ENCODE data around the gene PTPRJ.
"Not testable (repeated sequence)": the region's sequence is repeated elsewhere in the genome, so short reads cannot be mapped to it uniquely, and the experiment has no call there.

The PTPRJ gene

GRCh38 chr11:48138222-48138621, 157.9 kb downstream of the PTPRJ start:
- no peak overlapping the region for H3K27ac ChIP-seq (ENCODE audit: low read depth, low read length)
- no peaks in the 10 kb centered on the region for H3K27me3 ChIP-seq (ENCODE audit: control insufficient read depth, low read length)
- H4K20me1 ChIP-seq (ENCODE audit: control insufficient read depth, insufficient read depth, low read depth, low read length) = no peaks in the 10 kb centered on the region
- TF ChIP-seq EZH2phosphoT487 (IDR thresholded peaks at IDR 0.05; ENCODE audit: borderline replicate concordance, low read length) = no peak
- TF ChIP-seq CTCF (IDR thresholded peaks at IDR 0.05; ENCODE audit: low read depth, low read length, poor library complexity, severe bottlenecking) = no peak
- H3K4me3 ChIP-seq (ENCODE audit: low read length) = no peak overlapping the region
- no peaks in the 10 kb centered on the region for H3K9me2 ChIP-seq (replicated peaks; ENCODE audit: control insufficient read depth, low read length)
- H3K4me1 ChIP-seq (ENCODE audit: control insufficient read depth, low read length) = no peaks in the 10 kb centered on the region
- no peaks in the 10 kb centered on the region for H3K36me3 ChIP-seq (ENCODE audit: control insufficient read depth, low read length)
- no peaks in the 10 kb centered on the region for H3K9me3 ChIP-seq (ENCODE audit: control insufficient read depth, insufficient read depth, low read length)
- H3F3A ChIP-seq (ENCODE audit: control insufficient read depth, insufficient read depth) = no peaks in the 10 kb centered on the region
- H3K4me2 ChIP-seq (ENCODE audit: low read length) = no peak overlapping the region
- no peaks in the 10 kb centered on the region for H3K79me2 ChIP-seq (ENCODE audit: control insufficient read depth, low read length)

DNA sequence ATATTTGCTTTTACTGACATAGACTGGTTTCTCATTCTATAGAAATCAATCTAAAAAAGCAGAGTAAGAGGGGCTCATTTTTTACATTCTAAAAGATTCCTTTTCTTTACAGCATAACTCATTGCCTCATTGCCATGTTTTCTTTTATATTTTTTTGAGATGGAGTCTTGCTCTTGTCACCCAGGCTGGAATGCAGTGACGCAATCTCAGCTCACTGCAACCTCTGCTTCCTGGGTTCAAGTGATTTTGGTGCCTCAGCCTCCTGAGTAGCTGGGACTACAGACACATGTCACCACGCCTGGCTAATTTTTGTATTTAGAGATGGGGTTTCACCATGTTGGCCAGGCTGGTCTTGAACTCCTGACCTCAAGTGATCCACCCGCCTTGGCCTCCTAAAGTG, 159.5 kb downstream of the PTPRJ start:
- H3K4me3 ChIP-seq (ENCODE audit: low read length); H4K20me1 ChIP-seq (ENCODE audit: control insufficient read depth, insufficient read depth, low read depth, low read length); H3K27me3 ChIP-seq (ENCODE audit: control insufficient read depth, low read length); H3K79me2 ChIP-seq (ENCODE audit: control insufficient read depth, low read length); H3K9me2 ChIP-seq (replicated peaks; ENCODE audit: control insufficient read depth, low read length); H3K27ac ChIP-seq (ENCODE audit: low read depth, low read length); H3K36me3 ChIP-seq (ENCODE audit: control insufficient read depth, low read length); H3K9me3 ChIP-seq (ENCODE audit: control insufficient read depth, insufficient read depth, low read length); H3K4me2 ChIP-seq (ENCODE audit: low read length); H3F3A ChIP-seq (ENCODE audit: control insufficient read depth, insufficient read depth); H3K4me1 ChIP-seq (ENCODE audit: control insufficient read depth, low read length): not testable (repeated sequence)

DNA sequence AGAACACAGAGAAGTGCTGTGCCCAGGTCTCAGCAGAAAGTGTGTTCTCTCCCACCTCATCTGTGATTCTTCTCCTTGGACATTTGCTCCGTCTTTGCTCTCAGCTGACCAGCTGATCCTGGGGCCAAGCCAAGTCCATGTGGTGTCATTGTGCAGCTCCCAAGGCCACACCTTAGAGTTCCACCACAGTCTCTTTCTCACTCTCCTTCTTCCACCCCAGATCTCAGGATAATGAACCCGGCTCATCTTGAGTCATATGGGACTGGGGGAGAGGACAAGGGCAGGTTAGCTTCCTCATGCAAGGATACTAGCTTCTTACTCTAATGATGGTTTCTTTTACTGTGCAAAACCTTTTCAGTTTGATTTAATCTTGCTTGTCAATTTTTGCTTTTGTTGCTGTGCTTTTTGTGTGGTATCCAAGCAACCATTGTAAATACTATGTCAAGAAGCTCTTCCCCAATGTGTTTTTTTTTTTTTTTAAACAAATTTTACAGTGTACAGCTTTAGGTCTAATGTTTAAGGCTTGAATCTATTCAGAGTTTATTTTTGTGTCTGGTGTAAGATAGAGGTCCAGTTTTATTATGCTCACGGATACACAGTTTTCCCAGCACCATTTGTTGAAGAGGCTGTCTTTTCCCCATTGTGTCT, 161.2 kb downstream of the PTPRJ start:
- H3K4me1 ChIP-seq (ENCODE audit: control insufficient read depth, low read length) = no peaks in the 10 kb centered on the region
- H3K79me2 ChIP-seq (ENCODE audit: control insufficient read depth, low read length) = no peaks in the 10 kb centered on the region
- no peak overlapping the region for H3K4me2 ChIP-seq (ENCODE audit: low read length)
- no peak for TF ChIP-seq EZH2phosphoT487 (IDR thresholded peaks at IDR 0.05; ENCODE audit: borderline replicate concordance, low read length)
- TF ChIP-seq CTCF (IDR thresholded peaks at IDR 0.05; ENCODE audit: low read depth, low read length, poor library complexity, severe bottlenecking) = no peak
- no peaks in the 10 kb centered on the region for H4K20me1 ChIP-seq (ENCODE audit: control insufficient read depth, insufficient read depth, low read depth, low read length)
- H3K4me3 ChIP-seq (ENCODE audit: low read length) = no peak overlapping the region
- no peaks in the 10 kb centered on the region for H3F3A ChIP-seq (ENCODE audit: control insufficient read depth, insufficient read depth)
- no peak overlapping the region for H3K27ac ChIP-seq (ENCODE audit: low read depth, low read length)
- H3K9me3 ChIP-seq (ENCODE audit: control insufficient read depth, insufficient read depth, low read length) = no peaks in the 10 kb centered on the region
- no peaks in the 10 kb centered on the region for H3K36me3 ChIP-seq (ENCODE audit: control insufficient read depth, low read length)
- no peaks in the 10 kb centered on the region for H3K9me2 ChIP-seq (replicated peaks; ENCODE audit: control insufficient read depth, low read length)
- H3K27me3 ChIP-seq (ENCODE audit: control insufficient read depth, low read length) = no peaks in the 10 kb centered on the region

DNA sequence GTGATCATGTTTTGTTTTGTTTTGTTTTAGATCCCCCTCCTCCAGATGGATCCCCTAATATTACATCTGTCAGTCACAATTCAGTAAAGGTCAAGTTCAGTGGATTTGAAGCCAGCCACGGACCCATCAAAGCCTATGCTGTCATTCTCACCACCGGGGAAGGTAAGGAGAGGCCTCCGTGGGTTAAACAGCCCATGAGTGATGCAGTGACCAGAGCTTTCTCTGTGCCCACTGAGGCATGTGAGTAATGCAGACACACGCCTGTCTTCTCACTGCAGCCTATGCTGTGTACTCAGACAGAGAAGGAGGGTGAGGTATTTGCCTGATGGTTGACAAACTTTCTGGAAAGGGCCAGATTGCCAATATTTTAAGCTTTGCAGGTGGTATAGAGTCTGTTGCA, 162.5 kb downstream of the PTPRJ start:
- no peak overlapping the region for H3K4me2 ChIP-seq (ENCODE audit: low read length)
- H3K27me3 ChIP-seq (ENCODE audit: control insufficient read depth, low read length) = no peaks in the 10 kb centered on the region
- no peaks in the 10 kb centered on the region for H3K4me1 ChIP-seq (ENCODE audit: control insufficient read depth, low read length)
- no peak for TF ChIP-seq CTCF (IDR thresholded peaks at IDR 0.05; ENCODE audit: low read depth, low read length, poor library complexity, severe bottlenecking)
- no peak for TF ChIP-seq EZH2phosphoT487 (IDR thresholded peaks at IDR 0.05; ENCODE audit: borderline replicate concordance, low read length)
- H3K36me3 ChIP-seq (ENCODE audit: control insufficient read depth, low read length) = no peaks in the 10 kb centered on the region
- H3K27ac ChIP-seq (ENCODE audit: low read depth, low read length) = no peak overlapping the region
- H3F3A ChIP-seq (ENCODE audit: control insufficient read depth, insufficient read depth) = no peaks in the 10 kb centered on the region
- H3K79me2 ChIP-seq (ENCODE audit: control insufficient read depth, low read length) = no peaks in the 10 kb centered on the region
- no peak overlapping the region for H3K4me3 ChIP-seq (ENCODE audit: low read length)
- H3K9me3 ChIP-seq (ENCODE audit: control insufficient read depth, insufficient read depth, low read length) = no peaks in the 10 kb centered on the region
- H4K20me1 ChIP-seq (ENCODE audit: control insufficient read depth, insufficient read depth, low read depth, low read length) = no peaks in the 10 kb centered on the region
- H3K9me2 ChIP-seq (replicated peaks; ENCODE audit: control insufficient read depth, low read length) = no peaks in the 10 kb centered on the region
